ENCODE data around the gene ODAD3. TPM values are rescaled to one million over a fixed set of nuclear protein-coding genes. Genes with fewer than 3 reads are reported as not detected.
"Not testable (repeated sequence)": the region's sequence is repeated elsewhere in the genome, so short reads cannot be mapped to it uniquely, and the experiment has no call there.

ODAD3 gene
- total and polyA plus RNA-seq, 2 donors (not counting 1 experiment from before 2014, with no cell fraction given) = 0.18 to 0.62 TPM

DNA sequence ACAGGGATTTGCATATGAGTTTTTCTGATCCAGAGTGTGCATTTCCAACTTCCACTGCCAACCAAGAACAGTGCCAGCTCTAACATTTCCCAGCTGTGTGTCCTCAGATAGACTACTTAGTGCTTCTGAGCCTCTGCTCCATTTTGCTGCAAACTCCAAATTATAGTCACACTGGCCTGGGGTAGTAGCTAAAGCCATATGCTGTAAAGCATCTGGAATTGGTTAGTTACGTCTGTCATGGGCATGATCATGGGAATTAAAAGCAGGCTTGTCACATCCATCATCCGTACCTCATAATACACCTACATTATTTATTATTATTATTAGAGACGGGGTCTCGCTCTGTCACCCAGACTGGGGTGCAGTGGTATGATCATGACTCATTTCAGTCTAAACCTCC lies 38.8 kb upstream of the ODAD3 start:
- Mint-ChIP-seq H3K27me3 (peaks cover 18% of the 10 kb centered on the region), H3K9me3 (ENCODE audit: insufficient read depth) (no peaks in the 10 kb centered on the region), H3K27ac (no peak overlapping the region), H3K4me3 (no peak overlapping the region), H3K4me1 (peaks cover 3% of the 10 kb centered on the region)
- Histone ChIP-seq H4K20me1 (ENCODE audit: control insufficient read depth, insufficient read depth, low read length, poor library complexity, severe bottlenecking) (no peaks in the 10 kb centered on the region), H3K36me3 (replicated peaks in 1 of 2; ENCODE audit: control extremely low read depth in 1 of 2, control insufficient read depth in 1 of 2, extremely low read depth in 1 of 2, insufficient read depth in 2 of 2, low read length in 1 of 2) (no peaks in the 10 kb centered on the region), H3K79me2 (ENCODE audit: control insufficient read depth, insufficient read depth, low read length) (no peaks in the 10 kb centered on the region), H3K4me1 (ENCODE audit: control insufficient read depth in 2 of 2, insufficient read depth in 2 of 2, low read length in 2 of 2) (peaks cover 3% of the 10 kb centered on the region in 2 donors), H3K9me3 (ENCODE audit: control extremely low read depth in 1 of 3, control insufficient read depth in 2 of 3, insufficient read depth in 1 of 3, low read length in 2 of 3) (no peaks in the 10 kb centered on the region), H2AFZ (ENCODE audit: insufficient read depth, low read depth, low read length, poor library complexity, severe bottlenecking) (no peak overlapping the region), H3K27me3 (replicated peaks in 1 of 4; ENCODE audit: control extremely low read depth in 1 of 4, control insufficient read depth in 3 of 4, insufficient read depth in 4 of 4, low read length in 3 of 4) (peaks cover 0 to 18% (median 2%) of the 10 kb centered on the region in 4 experiments), H3K4me2 (replicated peaks; ENCODE audit: low read depth, low read length, poor library complexity, severe bottlenecking) (no peak overlapping the region), H3K27ac (ENCODE audit: low read length in 2 of 2) (no peak overlapping the region), H3K9ac (ENCODE audit: low read length) (no peak overlapping the region), H3K4me3 (ENCODE audit: control extremely low read depth in 1 of 5, extremely low read depth in 1 of 5, insufficient read depth in 1 of 5, low read depth in 2 of 5, low read length in 4 of 5) (no peak overlapping the region)
- DNase-seq (no peak), ATAC-seq (ENCODE audit: low read depth) (no peak)
- TF ChIP-seq, protein P1, sequence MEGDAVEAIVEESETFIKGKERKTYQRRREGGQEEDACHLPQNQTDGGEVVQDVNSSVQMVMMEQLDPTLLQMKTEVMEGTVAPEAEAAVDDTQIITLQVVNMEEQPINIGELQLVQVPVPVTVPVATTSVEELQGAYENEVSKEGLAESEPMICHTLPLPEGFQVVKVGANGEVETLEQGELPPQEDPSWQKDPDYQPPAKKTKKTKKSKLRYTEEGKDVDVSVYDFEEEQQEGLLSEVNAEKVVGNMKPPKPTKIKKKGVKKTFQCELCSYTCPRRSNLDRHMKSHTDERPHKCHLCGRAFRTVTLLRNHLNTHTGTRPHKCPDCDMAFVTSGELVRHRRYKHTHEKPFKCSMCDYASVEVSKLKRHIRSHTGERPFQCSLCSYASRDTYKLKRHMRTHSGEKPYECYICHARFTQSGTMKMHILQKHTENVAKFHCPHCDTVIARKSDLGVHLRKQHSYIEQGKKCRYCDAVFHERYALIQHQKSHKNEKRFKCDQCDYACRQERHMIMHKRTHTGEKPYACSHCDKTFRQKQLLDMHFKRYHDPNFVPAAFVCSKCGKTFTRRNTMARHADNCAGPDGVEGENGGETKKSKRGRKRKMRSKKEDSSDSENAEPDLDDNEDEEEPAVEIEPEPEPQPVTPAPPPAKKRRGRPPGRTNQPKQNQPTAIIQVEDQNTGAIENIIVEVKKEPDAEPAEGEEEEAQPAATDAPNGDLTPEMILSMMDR (IDR thresholded peaks at IDR 0.05) = no peak
- TF ChIP-seq EZH2 (IDR thresholded peaks at IDR 0.05; ENCODE audit: borderline replicate concordance, insufficient read depth, low read depth, low read length, poor library complexity, severe bottlenecking) = no peak
- intact Hi-C loops (cut with micrococcal nuclease) = no loop called here
- WGBS (ENCODE audit: insufficient coverage) = 45% methylated on average over 2 of the region's 4 CpGs
- CTCF ChIA-PET = no interaction called here
- POLR2A ChIA-PET = no interaction called here

DNA sequence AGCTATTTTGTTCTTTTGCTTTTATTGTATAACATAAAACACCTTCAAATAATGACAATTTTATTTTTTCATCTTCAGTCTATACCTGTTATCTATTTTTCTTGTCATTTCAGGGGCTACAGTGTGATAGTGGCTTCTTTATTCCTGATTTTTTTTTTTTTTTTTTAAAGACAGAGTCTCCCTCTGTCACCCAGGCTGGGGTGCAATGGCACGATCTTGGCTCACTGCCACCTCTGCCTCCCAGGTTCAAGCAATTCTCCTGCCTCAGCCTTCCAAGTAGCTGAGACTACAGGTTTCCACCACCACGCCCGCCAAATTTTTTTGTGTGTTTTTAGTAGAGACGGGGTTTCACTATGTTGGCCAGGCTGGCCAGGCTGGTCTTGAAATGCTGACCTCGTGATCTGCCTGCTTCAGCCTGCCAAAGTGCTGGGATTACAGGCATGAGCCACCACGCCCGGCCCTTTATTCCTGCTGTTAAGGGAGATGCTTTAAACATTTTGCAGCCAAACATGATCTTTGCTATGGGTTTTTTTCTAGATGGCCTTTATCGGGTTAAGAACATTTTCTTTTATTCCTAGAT lies 33.4 kb upstream of the ODAD3 start:
- H3K4me2 ChIP-seq (replicated peaks; ENCODE audit: low read depth, low read length, poor library complexity, severe bottlenecking); H3K9me3 Mint-ChIP-seq (ENCODE audit: insufficient read depth); H3K9ac ChIP-seq (ENCODE audit: low read length); H3K4me1 ChIP-seq (ENCODE audit: control insufficient read depth in 2 of 2, insufficient read depth in 2 of 2, low read length in 2 of 2); DNase-seq; H2AFZ ChIP-seq (ENCODE audit: insufficient read depth, low read depth, low read length, poor library complexity, severe bottlenecking); intact Hi-C loops (cut with micrococcal nuclease); H3K27me3 ChIP-seq (replicated peaks in 1 of 4; ENCODE audit: control extremely low read depth in 1 of 4, control insufficient read depth in 3 of 4, insufficient read depth in 4 of 4, low read length in 3 of 4); H3K36me3 ChIP-seq (replicated peaks in 1 of 2; ENCODE audit: control extremely low read depth in 1 of 2, control insufficient read depth in 1 of 2, extremely low read depth in 1 of 2, insufficient read depth in 2 of 2, low read length in 1 of 2); H3K27ac ChIP-seq (ENCODE audit: low read length in 2 of 2); H3K4me3 ChIP-seq (ENCODE audit: control extremely low read depth in 1 of 5, extremely low read depth in 1 of 5, insufficient read depth in 1 of 5, low read depth in 2 of 5, low read length in 4 of 5); POLR2A ChIA-PET; ATAC-seq (ENCODE audit: low read depth); H3K4me3 Mint-ChIP-seq; H3K9me3 ChIP-seq (ENCODE audit: control extremely low read depth in 1 of 3, control insufficient read depth in 2 of 3, insufficient read depth in 1 of 3, low read length in 2 of 3); H4K20me1 ChIP-seq (ENCODE audit: control insufficient read depth, insufficient read depth, low read length, poor library complexity, severe bottlenecking); H3K27me3 Mint-ChIP-seq; H3K27ac Mint-ChIP-seq; H3K4me1 Mint-ChIP-seq; H3K79me2 ChIP-seq (ENCODE audit: control insufficient read depth, insufficient read depth, low read length): not testable (repeated sequence)
- CTCF ChIA-PET = interaction anchor here (1.4 kb wide), 1 partner anchor 15 kb away, joined by 6 read pairs; no protein-coding TSS in a partner anchor
- WGBS (ENCODE audit: insufficient coverage) = 91% methylated on average over 7 of the region's 8 CpGs
